ENCODE data around the gene UFSP2. TPM values are rescaled to one million over a fixed set of nuclear protein-coding genes. Genes with fewer than 3 reads are reported as not detected.
A peak's percentile ranks its signal among the peaks of the same experiment; 100 is the strongest.
"Not testable (repeated sequence)": the region's sequence is repeated elsewhere in the genome, so short reads cannot be mapped to it uniquely, and the experiment has no call there.

UFSP2 gene
- total RNA-seq, 1 donor from 2014 or later: 51.2 TPM

DNA sequence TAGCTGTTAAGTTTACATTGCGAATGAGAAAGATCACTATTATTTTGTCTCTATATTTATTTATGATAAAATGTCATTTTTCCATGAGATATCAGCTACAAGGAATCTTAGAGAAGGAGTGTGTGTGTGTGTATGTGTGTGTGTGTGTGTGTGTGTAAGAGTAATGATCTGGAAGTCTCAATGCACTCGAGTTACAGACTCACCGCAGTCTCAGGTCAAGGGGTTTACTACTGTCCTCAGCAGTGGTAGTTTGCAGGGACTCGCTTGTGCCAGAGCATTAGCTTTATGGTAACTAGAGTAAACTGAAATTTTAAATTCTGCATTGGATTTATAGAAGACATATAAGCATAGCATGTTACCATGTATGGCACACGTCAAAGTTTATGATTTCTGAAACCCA is 60.9 kb downstream of the UFSP2 start:
- Histone ChIP-seq H3K27ac (replicated peaks) (no peak overlapping the region), H3K27me3 (ENCODE audit: low read depth) (no peaks in the 10 kb centered on the region), H3K9me3 (replicated peaks) (no peaks in the 10 kb centered on the region), H3K36me3 (peaks cover 4% of the 10 kb centered on the region), H3K4me3 (no peak overlapping the region), H3K4me1 (no peaks in the 10 kb centered on the region)
- TF ChIP-seq, protein P1, sequence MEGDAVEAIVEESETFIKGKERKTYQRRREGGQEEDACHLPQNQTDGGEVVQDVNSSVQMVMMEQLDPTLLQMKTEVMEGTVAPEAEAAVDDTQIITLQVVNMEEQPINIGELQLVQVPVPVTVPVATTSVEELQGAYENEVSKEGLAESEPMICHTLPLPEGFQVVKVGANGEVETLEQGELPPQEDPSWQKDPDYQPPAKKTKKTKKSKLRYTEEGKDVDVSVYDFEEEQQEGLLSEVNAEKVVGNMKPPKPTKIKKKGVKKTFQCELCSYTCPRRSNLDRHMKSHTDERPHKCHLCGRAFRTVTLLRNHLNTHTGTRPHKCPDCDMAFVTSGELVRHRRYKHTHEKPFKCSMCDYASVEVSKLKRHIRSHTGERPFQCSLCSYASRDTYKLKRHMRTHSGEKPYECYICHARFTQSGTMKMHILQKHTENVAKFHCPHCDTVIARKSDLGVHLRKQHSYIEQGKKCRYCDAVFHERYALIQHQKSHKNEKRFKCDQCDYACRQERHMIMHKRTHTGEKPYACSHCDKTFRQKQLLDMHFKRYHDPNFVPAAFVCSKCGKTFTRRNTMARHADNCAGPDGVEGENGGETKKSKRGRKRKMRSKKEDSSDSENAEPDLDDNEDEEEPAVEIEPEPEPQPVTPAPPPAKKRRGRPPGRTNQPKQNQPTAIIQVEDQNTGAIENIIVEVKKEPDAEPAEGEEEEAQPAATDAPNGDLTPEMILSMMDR (IDR thresholded peaks at IDR 0.05; ENCODE audit: borderline replicate concordance): no peak
- no peak for DNase-seq
- intact Hi-C loops (cut with micrococcal nuclease): no loop called here

DNA sequence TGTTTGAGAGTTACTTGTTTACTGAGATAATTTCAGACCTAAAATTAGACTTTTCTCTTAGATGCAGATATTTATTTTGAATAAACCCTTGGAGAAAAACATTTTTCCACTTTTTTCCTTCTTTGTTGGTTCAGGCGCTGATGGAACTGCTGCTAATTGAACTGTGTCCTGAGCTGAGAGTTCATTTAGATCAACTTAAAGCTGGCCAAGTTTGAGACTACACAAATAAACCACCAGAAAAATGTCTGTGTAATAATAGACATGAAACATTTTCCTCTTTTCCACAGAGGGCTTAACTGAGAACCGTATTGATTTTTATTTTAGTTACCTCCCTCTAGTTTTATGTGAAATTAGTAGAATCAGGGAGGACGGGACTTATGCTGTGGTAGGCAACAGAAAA is 62.5 kb downstream of the UFSP2 start:
- Histone ChIP-seq H3K4me3 (no peak overlapping the region), H3K27me3 (ENCODE audit: low read depth) (no peaks in the 10 kb centered on the region), H3K9me3 (replicated peaks) (no peaks in the 10 kb centered on the region), H3K4me1 (no peaks in the 10 kb centered on the region), H3K36me3 (peaks cover 4% of the 10 kb centered on the region), H3K27ac (replicated peaks) (peak overlapping the region; percentile 47)
- intact Hi-C loops (cut with micrococcal nuclease): no loop called here
- TF ChIP-seq, protein P1 (IDR thresholded peaks at IDR 0.05; ENCODE audit: borderline replicate concordance): no peak
- no peak for DNase-seq

- not testable (repeated sequence) for H3K27me3 ChIP-seq (ENCODE audit: low read depth)
These were observed 63.2 kb downstream of the UFSP2 start for GRCh38 chr4:185362570-185362969.

GRCh38 chr4:185361872-185362271 is 63.9 kb downstream of the UFSP2 start:
- Histone ChIP-seq H3K4me3 (no peak overlapping the region), H3K27me3 (ENCODE audit: low read depth) (no peaks in the 10 kb centered on the region), H3K4me1 (no peaks in the 10 kb centered on the region), H3K9me3 (replicated peaks) (no peaks in the 10 kb centered on the region), H3K36me3 (peaks cover 7% of the 10 kb centered on the region), H3K27ac (replicated peaks) (no peak overlapping the region)
- DNase-seq: no peak
- intact Hi-C loops (cut with micrococcal nuclease): no loop called here
- TF ChIP-seq, protein P1 (IDR thresholded peaks at IDR 0.05; ENCODE audit: borderline replicate concordance): no peak

More at GRCh38 chr4:185362570-185362969, 63.2 kb downstream of the UFSP2 start:
- H3K36me3 ChIP-seq; intact Hi-C loops (cut with micrococcal nuclease); H3K9me3 ChIP-seq (replicated peaks); H3K4me3 ChIP-seq; DNase-seq; H3K4me1 ChIP-seq: not testable (repeated sequence)
- H3K27ac ChIP-seq (replicated peaks): peak overlapping the region; percentile 47

DNA sequence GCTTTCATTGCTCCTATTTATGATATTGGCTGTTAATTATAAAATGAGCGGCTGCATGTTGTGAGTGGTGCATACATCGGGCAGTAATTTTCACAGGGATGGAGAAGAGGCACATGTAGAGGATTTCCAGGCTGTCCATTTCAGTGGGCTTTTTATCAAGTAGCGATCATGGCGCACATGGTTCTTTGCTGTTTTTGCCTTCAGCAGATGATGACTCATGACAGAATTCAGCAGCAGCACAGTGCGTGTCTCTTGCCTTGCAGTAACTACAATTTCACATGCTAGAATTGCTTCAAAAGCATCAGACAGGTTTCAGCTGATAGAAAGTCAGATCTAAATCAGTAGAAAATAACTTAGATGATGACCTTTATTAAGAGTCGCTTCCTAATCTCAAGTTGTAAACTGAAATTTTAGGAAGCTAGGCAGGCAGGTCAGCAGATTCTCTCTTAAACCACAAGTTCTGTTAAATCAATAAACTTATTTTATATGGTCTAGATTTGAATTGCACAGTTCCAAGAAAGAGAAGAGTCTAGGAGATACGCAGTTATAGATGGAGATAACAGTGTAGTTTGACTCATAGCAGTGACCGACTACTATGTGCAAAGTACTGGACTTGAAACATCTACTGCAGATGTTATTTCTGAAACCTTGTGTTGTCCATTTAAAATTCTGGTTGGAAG is 65.9 kb downstream of the UFSP2 start:
- H3K36me3 ChIP-seq: peaks cover 8% of the 10 kb centered on the region

DNA sequence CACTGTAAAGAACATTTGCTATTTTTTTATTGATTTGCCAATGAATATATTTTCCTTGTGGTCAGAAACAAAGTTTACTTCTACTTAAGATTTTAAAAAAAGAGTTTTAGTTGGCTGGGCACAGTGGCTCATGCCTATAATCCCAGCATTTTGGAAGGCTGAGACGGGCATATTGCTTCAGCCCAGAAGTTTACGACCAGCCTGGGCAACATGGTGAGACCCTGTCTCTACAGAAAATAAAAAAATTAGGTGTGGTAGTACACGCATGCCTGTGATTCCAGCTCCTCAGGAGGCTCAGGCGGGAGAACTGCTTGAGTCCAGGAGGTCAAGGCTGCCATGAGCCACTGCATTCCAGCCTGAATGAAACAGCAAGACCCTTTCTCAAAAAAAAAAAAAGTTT is 66.8 kb downstream of the UFSP2 start:
- Histone ChIP-seq H3K4me3 (no peak overlapping the region), H3K27ac (replicated peaks) (no peak overlapping the region), H3K27me3 (ENCODE audit: low read depth) (no peaks in the 10 kb centered on the region), H3K9me3 (replicated peaks) (no peaks in the 10 kb centered on the region), H3K4me1 (no peaks in the 10 kb centered on the region), H3K36me3 (peaks cover 18% of the 10 kb centered on the region)
- intact Hi-C loops (cut with micrococcal nuclease): no loop called here
- TF ChIP-seq, protein P1 (IDR thresholded peaks at IDR 0.05; ENCODE audit: borderline replicate concordance): no peak
- no peak for DNase-seq

More for the DNA sequence above, 65.9 kb downstream of the UFSP2 start:
- no peak for DNase-seq
- H3K27ac ChIP-seq (replicated peaks): no peak overlapping the region
- H3K4me1 ChIP-seq: no peaks in the 10 kb centered on the region
- H3K4me3 ChIP-seq: no peak overlapping the region
- TF ChIP-seq, protein P1 (IDR thresholded peaks at IDR 0.05; ENCODE audit: borderline replicate concordance): no peak
- no peaks in the 10 kb centered on the region for H3K27me3 ChIP-seq (ENCODE audit: low read depth)
- intact Hi-C loops (cut with micrococcal nuclease): no loop called here
- no peaks in the 10 kb centered on the region for H3K9me3 ChIP-seq (replicated peaks)

Data from left ventricle myocardium inferior (tissue), 1 donor.